ENCODE results near the gene TCF3. TPM values are rescaled to one million over a fixed set of nuclear protein-coding genes. Genes with fewer than 3 reads are reported as not detected.

TCF3 gene
- total RNA-seq, 1 donor from 2014 or later = 44.4 TPM

DNA sequence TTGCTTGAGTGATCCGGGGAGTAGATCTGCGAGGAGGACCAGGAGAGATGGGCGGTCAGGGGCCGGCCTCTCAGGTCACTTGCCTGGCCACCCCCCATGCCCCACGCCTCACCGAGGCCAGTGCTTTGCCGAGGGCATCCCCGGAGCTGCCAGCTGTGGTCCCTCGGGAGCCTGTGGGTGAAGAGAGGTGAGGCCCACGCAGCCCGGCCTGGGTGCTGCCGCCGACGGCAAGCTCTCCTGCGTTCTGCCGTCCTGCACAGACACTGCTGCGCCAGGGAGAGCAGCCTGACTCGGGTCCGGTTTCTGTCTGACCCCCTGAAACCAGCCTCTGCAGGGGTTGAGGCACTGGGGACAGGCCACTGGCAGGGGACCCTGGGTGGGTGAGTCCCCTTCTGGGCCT, 31.4 kb downstream of the TCF3 start:
- Histone ChIP-seq H3K4me1 (ENCODE audit: control insufficient read depth in 3 of 3, insufficient read depth in 3 of 3, low read length in 3 of 3) (no peaks in the 10 kb centered on the region), H3K9ac (ENCODE audit: low read depth in 1 of 3, low read length in 3 of 3) (no peak overlapping the region), H3K27ac (ENCODE audit: low read depth, low read length) (no peak overlapping the region), H3K4me3 (ENCODE audit: low read length in 3 of 3) (no peak overlapping the region), H3K27me3 (ENCODE audit: control insufficient read depth in 3 of 3, insufficient read depth in 3 of 3, low read length in 3 of 3) (no peaks in the 10 kb centered on the region), H3K9me3 (ENCODE audit: control insufficient read depth in 3 of 3, low read length in 3 of 3) (no peaks in the 10 kb centered on the region), H3K36me3 (ENCODE audit: control insufficient read depth in 3 of 3, insufficient read depth in 3 of 3, low read length in 3 of 3) (peaks cover 3 to 19% (median 11%) of the 10 kb centered on the region in 3 donors)

DNA sequence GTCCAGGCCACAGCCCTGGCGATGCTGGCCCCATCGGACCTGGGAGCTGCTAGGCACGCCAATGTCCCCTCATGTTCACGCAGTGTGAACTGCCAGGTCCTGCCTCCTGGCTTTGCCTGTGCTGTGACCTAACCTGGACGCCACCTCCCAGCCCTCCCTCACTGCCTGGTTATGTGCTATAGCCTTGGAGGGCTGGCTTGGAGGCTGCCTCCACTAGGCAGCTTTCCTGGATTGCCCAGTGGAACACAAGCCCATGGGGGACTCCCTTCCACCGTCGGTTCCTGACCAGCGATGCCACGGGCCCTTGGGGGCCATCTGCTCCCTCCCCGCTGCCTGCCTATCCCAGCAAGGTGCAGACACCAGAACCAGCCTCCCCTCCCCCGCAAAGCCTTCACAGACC, 31.9 kb downstream of the TCF3 start:
- peaks cover 3 to 24% (median 11%) of the 10 kb centered on the region in 3 donors for H3K36me3 ChIP-seq (ENCODE audit: control insufficient read depth in 3 of 3, insufficient read depth in 3 of 3, low read length in 3 of 3)
- no peaks in the 10 kb centered on the region for H3K27me3 ChIP-seq (ENCODE audit: control insufficient read depth in 3 of 3, insufficient read depth in 3 of 3, low read length in 3 of 3)
- H3K9ac ChIP-seq (ENCODE audit: low read depth in 1 of 3, low read length in 3 of 3) = no peak overlapping the region
- H3K27ac ChIP-seq (ENCODE audit: low read depth, low read length) = no peak overlapping the region
- H3K4me3 ChIP-seq (ENCODE audit: low read length in 3 of 3) = no peak overlapping the region
- H3K4me1 ChIP-seq (ENCODE audit: control insufficient read depth in 3 of 3, insufficient read depth in 3 of 3, low read length in 3 of 3) = no peaks in the 10 kb centered on the region
- H3K9me3 ChIP-seq (ENCODE audit: control insufficient read depth in 3 of 3, low read length in 3 of 3) = no peaks in the 10 kb centered on the region

GRCh38 chr19:1619703-1620102, 32.7 kb downstream of the TCF3 start:
- no peaks in the 10 kb centered on the region for H3K9me3 ChIP-seq (ENCODE audit: control insufficient read depth in 3 of 3, low read length in 3 of 3)
- no peak overlapping the region for H3K9ac ChIP-seq (ENCODE audit: low read depth in 1 of 3, low read length in 3 of 3)
- peaks cover 9 to 31% (median 18%) of the 10 kb centered on the region in 3 donors for H3K36me3 ChIP-seq (ENCODE audit: control insufficient read depth in 3 of 3, insufficient read depth in 3 of 3, low read length in 3 of 3)
- no peaks in the 10 kb centered on the region for H3K4me1 ChIP-seq (ENCODE audit: control insufficient read depth in 3 of 3, insufficient read depth in 3 of 3, low read length in 3 of 3)
- H3K4me3 ChIP-seq (ENCODE audit: low read length in 3 of 3) = no peak overlapping the region
- no peaks in the 10 kb centered on the region for H3K27me3 ChIP-seq (ENCODE audit: control insufficient read depth in 3 of 3, insufficient read depth in 3 of 3, low read length in 3 of 3)
- H3K27ac ChIP-seq (ENCODE audit: low read depth, low read length) = no peak overlapping the region

- no peak overlapping the region for H3K4me3 ChIP-seq (ENCODE audit: low read length in 3 of 3)
- H3K27me3 ChIP-seq (ENCODE audit: control insufficient read depth in 3 of 3, insufficient read depth in 3 of 3, low read length in 3 of 3) = no peaks in the 10 kb centered on the region
- no peaks in the 10 kb centered on the region for H3K9me3 ChIP-seq (ENCODE audit: control insufficient read depth in 3 of 3, low read length in 3 of 3)
- peaks cover 12 to 31% (median 24%) of the 10 kb centered on the region in 3 donors for H3K36me3 ChIP-seq (ENCODE audit: control insufficient read depth in 3 of 3, insufficient read depth in 3 of 3, low read length in 3 of 3)
- no peak overlapping the region for H3K9ac ChIP-seq (ENCODE audit: low read depth in 1 of 3, low read length in 3 of 3)
- H3K27ac ChIP-seq (ENCODE audit: low read depth, low read length) = no peak overlapping the region
- no peaks in the 10 kb centered on the region for H3K4me1 ChIP-seq (ENCODE audit: control insufficient read depth in 3 of 3, insufficient read depth in 3 of 3, low read length in 3 of 3)
These were observed 33.3 kb downstream of the TCF3 start for GRCh38 chr19:1619094-1619439.

DNA sequence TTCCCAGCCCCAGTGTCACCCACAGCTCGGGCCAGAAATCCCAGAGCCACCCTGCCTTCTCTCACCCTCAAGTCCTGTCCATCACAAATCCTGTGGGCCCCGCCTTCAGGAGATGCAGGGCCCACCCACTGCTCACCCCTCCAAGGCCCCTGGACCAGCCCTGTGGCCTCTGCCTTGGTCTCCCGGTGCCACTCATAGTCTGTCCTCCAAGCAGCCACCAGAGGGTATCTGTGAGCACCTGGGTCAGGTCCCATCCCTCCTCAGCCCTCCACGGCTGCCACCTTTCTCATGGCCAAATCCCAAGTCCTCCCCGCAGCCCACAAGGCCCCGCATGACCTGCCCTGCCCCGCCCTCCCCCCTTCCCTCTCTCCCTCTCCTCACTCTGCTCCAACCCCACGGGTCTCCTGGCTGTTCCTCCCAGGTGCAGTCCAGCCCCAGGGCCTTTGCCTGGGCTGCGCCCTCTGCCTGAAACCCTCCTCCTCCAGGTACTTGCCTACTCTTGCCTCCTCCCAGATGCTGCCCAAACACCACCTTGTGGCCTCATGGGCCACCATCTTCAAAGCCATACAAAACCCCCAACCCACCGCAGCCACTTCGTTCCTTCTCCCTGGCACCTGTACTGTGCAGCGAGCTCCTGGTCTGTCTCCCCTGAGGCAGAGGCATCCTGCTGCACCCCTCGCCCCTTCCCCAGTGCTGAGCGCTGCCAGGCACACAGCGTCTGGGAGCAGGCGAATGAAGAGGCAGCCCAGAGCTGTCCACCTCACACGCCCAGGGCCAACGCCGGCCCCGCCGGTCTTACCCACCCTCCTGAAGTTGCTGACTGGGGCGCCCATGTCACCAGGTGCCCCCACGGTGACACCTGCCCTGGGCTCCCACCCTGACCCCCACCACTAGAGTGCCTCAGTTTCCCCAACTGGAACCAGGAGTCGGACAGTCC, 34.0 kb downstream of the TCF3 start:
- no peaks in the 10 kb centered on the region for H3K27me3 ChIP-seq (ENCODE audit: control insufficient read depth in 3 of 3, insufficient read depth in 3 of 3, low read length in 3 of 3)
- H3K9ac ChIP-seq (ENCODE audit: low read depth in 1 of 3, low read length in 3 of 3) = no peak overlapping the region
- no peak overlapping the region for H3K27ac ChIP-seq (ENCODE audit: low read depth, low read length)
- no peak overlapping the region for H3K4me3 ChIP-seq (ENCODE audit: low read length in 3 of 3)
- peaks cover 12 to 35% (median 24%) of the 10 kb centered on the region in 3 donors for H3K36me3 ChIP-seq (ENCODE audit: control insufficient read depth in 3 of 3, insufficient read depth in 3 of 3, low read length in 3 of 3)
- H3K4me1 ChIP-seq (ENCODE audit: control insufficient read depth in 3 of 3, insufficient read depth in 3 of 3, low read length in 3 of 3) = no peaks in the 10 kb centered on the region
- no peaks in the 10 kb centered on the region for H3K9me3 ChIP-seq (ENCODE audit: control insufficient read depth in 3 of 3, low read length in 3 of 3)

GRCh38 chr19:1616875-1617274, 35.5 kb downstream of the TCF3 start:
- peaks cover 28 to 46% (median 35%) of the 10 kb centered on the region in 3 donors for H3K36me3 ChIP-seq (ENCODE audit: control insufficient read depth in 3 of 3, insufficient read depth in 3 of 3, low read length in 3 of 3)
- no peak overlapping the region for H3K4me3 ChIP-seq (ENCODE audit: low read length in 3 of 3)

GRCh38 chr19:1616396-1616795, 36.0 kb downstream of the TCF3 start:
- Histone ChIP-seq H3K27me3 (ENCODE audit: control insufficient read depth in 3 of 3, insufficient read depth in 3 of 3, low read length in 3 of 3) (no peaks in the 10 kb centered on the region), H3K36me3 (ENCODE audit: control insufficient read depth in 3 of 3, insufficient read depth in 3 of 3, low read length in 3 of 3) (peaks cover 30 to 46% (median 38%) of the 10 kb centered on the region in 3 donors), H3K4me1 (ENCODE audit: control insufficient read depth in 3 of 3, insufficient read depth in 3 of 3, low read length in 3 of 3) (no peaks in the 10 kb centered on the region), H3K4me3 (ENCODE audit: low read length in 3 of 3) (no peak overlapping the region), H3K27ac (ENCODE audit: low read depth, low read length) (no peak overlapping the region), H3K9ac (ENCODE audit: low read depth in 1 of 3, low read length in 3 of 3) (no peak overlapping the region), H3K9me3 (ENCODE audit: control insufficient read depth in 3 of 3, low read length in 3 of 3) (no peaks in the 10 kb centered on the region)

More at GRCh38 chr19:1616875-1617274, 35.5 kb downstream of the TCF3 start:
- Histone ChIP-seq H3K27me3 (ENCODE audit: control insufficient read depth in 3 of 3, insufficient read depth in 3 of 3, low read length in 3 of 3) (no peaks in the 10 kb centered on the region), H3K4me1 (ENCODE audit: control insufficient read depth in 3 of 3, insufficient read depth in 3 of 3, low read length in 3 of 3) (no peaks in the 10 kb centered on the region), H3K9me3 (ENCODE audit: control insufficient read depth in 3 of 3, low read length in 3 of 3) (no peaks in the 10 kb centered on the region), H3K27ac (ENCODE audit: low read depth, low read length) (no peak overlapping the region), H3K9ac (ENCODE audit: low read depth in 1 of 3, low read length in 3 of 3) (no peak overlapping the region)

- Histone ChIP-seq H3K36me3 (ENCODE audit: control insufficient read depth in 3 of 3, insufficient read depth in 3 of 3, low read length in 3 of 3) (peaks cover 35 to 45% (median 37%) of the 10 kb centered on the region in 3 donors), H3K27me3 (ENCODE audit: control insufficient read depth in 3 of 3, insufficient read depth in 3 of 3, low read length in 3 of 3) (no peaks in the 10 kb centered on the region)
These were observed 37.2 kb downstream of the TCF3 start for GRCh38 chr19:1615156-1615765.

DNA sequence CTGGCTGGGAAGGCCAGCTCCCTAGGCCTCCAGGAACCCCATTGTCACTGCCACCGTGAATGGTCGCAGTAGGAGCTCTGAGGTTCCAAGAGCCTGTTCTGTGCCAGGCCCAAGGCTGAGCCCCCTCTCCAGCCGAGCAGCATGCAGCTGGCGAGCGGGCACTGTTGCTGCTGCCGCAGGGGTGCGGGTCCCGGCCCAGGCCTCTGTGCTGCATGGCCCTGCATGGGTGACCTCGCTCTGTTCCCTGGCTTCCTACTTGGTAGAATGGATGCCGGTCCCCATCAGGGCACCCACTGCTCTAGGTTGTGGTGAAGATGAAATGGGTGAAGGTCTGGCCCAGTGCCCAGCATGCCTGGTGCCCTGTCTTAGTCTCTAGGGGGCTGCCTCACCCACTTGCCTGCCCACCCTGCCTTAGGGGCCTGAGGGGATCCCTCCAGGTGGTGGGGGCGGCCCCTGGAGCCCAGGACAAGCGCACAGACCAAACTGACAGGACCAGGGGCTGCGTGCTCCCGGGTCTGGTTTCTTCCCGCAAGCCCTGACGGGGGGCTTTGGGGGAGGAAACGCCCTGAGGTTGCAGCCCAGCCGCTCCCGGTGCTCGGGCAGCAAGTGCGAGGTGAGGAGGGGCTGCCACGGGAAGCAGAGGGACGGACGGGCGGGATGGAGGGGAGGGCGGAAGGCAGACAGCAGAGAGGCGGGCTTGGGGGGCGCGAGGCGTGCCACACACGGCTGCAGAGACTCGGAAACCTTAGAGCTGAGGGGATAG, 38.4 kb downstream of the TCF3 start:
- H3K27ac ChIP-seq (ENCODE audit: low read depth, low read length) = no peak overlapping the region
- no peaks in the 10 kb centered on the region for H3K4me1 ChIP-seq (ENCODE audit: control insufficient read depth in 3 of 3, insufficient read depth in 3 of 3, low read length in 3 of 3)
- H3K36me3 ChIP-seq (ENCODE audit: control insufficient read depth in 3 of 3, insufficient read depth in 3 of 3, low read length in 3 of 3) = peaks cover 37 to 45% (median 38%) of the 10 kb centered on the region in 3 donors
- no peak overlapping the region for H3K4me3 ChIP-seq (ENCODE audit: low read length in 3 of 3)
- H3K9ac ChIP-seq (ENCODE audit: low read depth in 1 of 3, low read length in 3 of 3) = no peak overlapping the region
- no peaks in the 10 kb centered on the region for H3K27me3 ChIP-seq (ENCODE audit: control insufficient read depth in 3 of 3, insufficient read depth in 3 of 3, low read length in 3 of 3)
- no peaks in the 10 kb centered on the region for H3K9me3 ChIP-seq (ENCODE audit: control insufficient read depth in 3 of 3, low read length in 3 of 3)

More at GRCh38 chr19:1615156-1615765, 37.2 kb downstream of the TCF3 start:
- Histone ChIP-seq H3K27ac (ENCODE audit: low read depth, low read length) (no peak overlapping the region), H3K9me3 (ENCODE audit: control insufficient read depth in 3 of 3, low read length in 3 of 3) (no peaks in the 10 kb centered on the region), H3K9ac (ENCODE audit: low read depth in 1 of 3, low read length in 3 of 3) (no peak overlapping the region), H3K4me3 (ENCODE audit: low read length in 3 of 3) (no peak overlapping the region), H3K4me1 (ENCODE audit: control insufficient read depth in 3 of 3, insufficient read depth in 3 of 3, low read length in 3 of 3) (no peaks in the 10 kb centered on the region)

All from skeletal muscle tissue (tissue), 4 donors.